Chondrocyte (in vitro differentiated cells): ENCODE data around the gene PPP2R5A. TPM values are rescaled to one million over a fixed set of nuclear protein-coding genes. Genes with fewer than 3 reads are reported as not detected.

Experiments used
- DNase-seq: peaks from one replicate; pipeline ENCODE4 v3.0.0; 2021; ENCODE audit warnings: mixed read lengths, low spot score
- H3K27ac Mint-ChIP-seq: one replicate; pipeline ENCODE4 v1.8.0; 2021; ENCODE audit warnings: mild to moderate bottlenecking, moderate library complexity, mixed read lengths; ENCODE audit not compliant: unreplicated experiment
- H3K27me3 Mint-ChIP-seq: 2 replicates; pipeline ENCODE4 v1.8.0; 2021; ENCODE audit warnings: low read depth, mixed read lengths
- H3K36me3 Mint-ChIP-seq: 2 replicates; pipeline ENCODE4 v1.8.0; 2021; ENCODE audit warnings: low read depth, mixed read lengths
- H3K4me1 Mint-ChIP-seq: 2 replicates; pipeline ENCODE4 v1.8.0; 2021; ENCODE audit warnings: low read depth, mild to moderate bottlenecking, mixed read lengths
- H3K4me3 Mint-ChIP-seq: one replicate; pipeline ENCODE4 v1.8.0; 2021; ENCODE audit warnings: mild to moderate bottlenecking, moderate library complexity, mixed read lengths; ENCODE audit not compliant: unreplicated experiment
- H3K9me3 Mint-ChIP-seq: 2 replicates; pipeline ENCODE4 v1.8.0; 2021; ENCODE audit warnings: low read depth, mixed read lengths
- CTCF ChIP-seq: fragments of 200-600 bp; sonication (generic); IDR thresholded peaks from 2 replicates; pipeline ENCODE4 v1.5.0; 2021; ENCODE audit warnings: antibody characterized with exemption, mild to moderate bottlenecking, moderate library complexity
- total RNA-seq: library from RNA; stranded (reverse); gene quantifications from 3 replicates; pipeline ENCODE4 v1.2.1, GENCODE V29; 2021

The PPP2R5A gene
- total RNA-seq, 1 donor from 2014 or later, result 16.8 TPM

- Mint-ChIP-seq H3K27me3 (no peaks in the 10 kb centered on the region), H3K27ac (no peak overlapping the region), H3K4me1 (peaks cover 32% of the 10 kb centered on the region), H3K4me3 (no peak overlapping the region), H3K36me3 (no peaks in the 10 kb centered on the region), H3K9me3 (peaks cover 7% of the 10 kb centered on the region)
- no peak for TF ChIP-seq CTCF
- no peak for DNase-seq
Measured at GRCh38 chr1:212310383-212310782, 25.2 kb downstream of the PPP2R5A start.

DNA sequence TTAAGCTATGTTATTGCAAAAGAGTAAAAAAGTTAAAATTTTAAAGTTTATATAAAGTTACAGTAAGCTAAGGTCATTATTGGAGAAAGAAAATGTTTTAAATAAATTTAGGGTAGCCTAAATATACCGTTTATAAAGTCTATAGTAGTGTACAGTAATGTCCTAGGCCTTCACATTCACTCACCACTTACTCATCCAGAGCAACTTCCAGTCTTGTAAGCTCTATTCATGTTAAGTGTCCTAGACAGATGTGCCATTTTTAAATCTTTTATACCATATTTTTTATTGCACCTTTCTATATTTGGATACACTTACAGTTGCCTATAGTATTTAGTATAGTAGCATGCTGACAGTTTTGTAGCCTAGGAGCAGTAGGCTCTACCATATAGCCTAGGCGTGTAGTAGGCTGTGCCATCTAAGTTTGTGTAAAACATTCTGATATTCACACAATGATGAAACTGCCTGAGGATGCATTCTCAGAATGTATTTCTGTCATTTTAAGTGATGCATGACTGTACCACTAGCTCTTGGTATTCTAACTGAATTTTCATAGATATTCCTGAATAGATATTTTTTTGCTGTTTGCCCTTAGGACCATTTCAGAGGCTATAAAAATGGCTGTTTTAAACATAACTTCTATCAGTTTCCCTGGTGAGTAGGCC is 26.8 kb downstream of the PPP2R5A start:
- TF ChIP-seq CTCF, result no peak
- H3K9me3 Mint-ChIP-seq, result peaks cover 5% of the 10 kb centered on the region
- H3K36me3 Mint-ChIP-seq, result no peaks in the 10 kb centered on the region
- H3K27ac Mint-ChIP-seq, result no peak overlapping the region
- peaks cover 27% of the 10 kb centered on the region for H3K4me1 Mint-ChIP-seq
- no peak overlapping the region for H3K4me3 Mint-ChIP-seq
- DNase-seq, result no peak
- no peaks in the 10 kb centered on the region for H3K27me3 Mint-ChIP-seq

DNA sequence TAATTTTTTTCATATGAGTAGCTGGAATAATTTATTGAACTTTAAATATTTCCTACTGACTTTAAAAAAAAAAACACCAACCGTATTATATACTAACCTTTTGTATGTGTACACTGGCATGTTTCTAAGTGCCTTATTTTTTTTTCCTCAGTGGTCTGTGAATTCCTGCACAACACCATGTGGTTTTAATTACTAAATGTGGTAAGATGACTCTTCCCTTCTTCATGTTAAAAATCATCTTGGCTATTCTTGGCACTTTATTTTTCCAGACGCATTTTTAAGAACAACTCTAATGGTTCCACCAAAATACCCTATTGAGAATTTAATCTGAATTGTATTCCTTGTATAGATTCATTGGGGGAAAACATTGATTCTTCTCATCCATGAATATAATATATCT is 28.4 kb downstream of the PPP2R5A start:
- peaks cover 28% of the 10 kb centered on the region for H3K4me1 Mint-ChIP-seq
- DNase-seq, result no peak
- TF ChIP-seq CTCF, result no peak
- H3K27ac Mint-ChIP-seq, result no peak overlapping the region
- peaks cover 5% of the 10 kb centered on the region for H3K9me3 Mint-ChIP-seq
- H3K36me3 Mint-ChIP-seq, result no peaks in the 10 kb centered on the region
- H3K4me3 Mint-ChIP-seq, result no peak overlapping the region
- no peaks in the 10 kb centered on the region for H3K27me3 Mint-ChIP-seq

GRCh38 chr1:212315184-212315583 is 30.0 kb downstream of the PPP2R5A start:
- Mint-ChIP-seq H3K27ac (no peak overlapping the region), H3K4me3 (no peak overlapping the region), H3K4me1 (peaks cover 25% of the 10 kb centered on the region), H3K36me3 (peaks cover 2% of the 10 kb centered on the region), H3K9me3 (peaks cover 5% of the 10 kb centered on the region), H3K27me3 (no peaks in the 10 kb centered on the region)
- TF ChIP-seq CTCF, result no peak
- no peak for DNase-seq

DNA sequence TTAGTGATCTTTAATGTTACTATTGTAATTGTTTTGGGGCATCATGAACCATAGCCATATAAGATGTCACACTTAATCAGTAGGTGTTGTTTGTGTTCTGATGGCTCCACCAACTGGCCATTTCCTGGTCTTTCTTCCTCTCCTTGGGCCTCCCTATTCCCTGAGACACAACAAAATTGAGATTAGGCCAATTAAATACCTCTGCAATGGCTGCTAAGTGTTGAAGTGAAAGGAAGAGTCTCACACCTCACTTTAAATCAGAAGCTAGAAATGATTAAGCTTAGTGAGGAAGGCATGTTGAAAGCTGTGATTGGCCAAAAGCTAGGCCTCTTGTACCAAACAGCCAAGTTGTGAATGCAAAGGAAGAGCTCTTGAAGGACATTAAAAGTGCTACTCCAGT is 30.7 kb downstream of the PPP2R5A start:
- peaks cover 5% of the 10 kb centered on the region for H3K9me3 Mint-ChIP-seq
- DNase-seq, result no peak
- no peak overlapping the region for H3K4me3 Mint-ChIP-seq
- peak overlapping the region; percentile 27 for H3K27ac Mint-ChIP-seq
- TF ChIP-seq CTCF, result peak; percentile 69
- H3K4me1 Mint-ChIP-seq, result peaks cover 24% of the 10 kb centered on the region
- H3K36me3 Mint-ChIP-seq, result peaks cover 2% of the 10 kb centered on the region
- no peaks in the 10 kb centered on the region for H3K27me3 Mint-ChIP-seq
